ENCODE results near the gene CREB3L1.

CREB3L1 gene

DNA sequence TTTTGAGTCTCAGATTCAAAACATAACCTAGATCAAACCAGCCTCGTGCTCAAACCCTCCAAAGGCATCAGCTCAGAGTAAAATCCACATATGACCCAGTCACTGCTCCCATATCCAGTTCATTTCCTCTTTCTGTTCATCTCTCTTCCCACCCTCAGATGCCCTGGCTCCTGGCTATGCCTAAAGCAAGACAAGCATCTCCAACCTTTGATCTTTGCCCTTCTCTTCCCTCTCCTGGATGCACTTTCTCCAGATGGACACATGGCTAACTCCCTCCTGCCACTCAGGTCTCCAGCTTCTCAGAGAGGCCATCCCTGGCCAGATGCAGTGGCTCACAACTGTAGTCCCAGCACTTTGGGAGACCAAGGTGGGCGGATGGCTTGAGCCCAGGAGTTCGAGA is 14.3 kb upstream of the CREB3L1 start:
- Histone ChIP-seq H3K4me1 (ENCODE audit: insufficient read depth, low read length, poor library complexity, severe bottlenecking) (no peaks in the 10 kb centered on the region), H3K4me2 (ENCODE audit: low read depth, low read length, poor library complexity, severe bottlenecking) (no peak overlapping the region), H3K9me3 (ENCODE audit: insufficient read depth, low read depth, low read length) (no peaks in the 10 kb centered on the region), H3K27me3 (ENCODE audit: insufficient read depth, low read length, poor library complexity, severe bottlenecking) (no peaks in the 10 kb centered on the region), H4K20me1 (ENCODE audit: insufficient read depth, low read length, poor library complexity, severe bottlenecking) (no peaks in the 10 kb centered on the region), H3F3A (ENCODE audit: low read depth) (no peaks in the 10 kb centered on the region), H3K36me3 (ENCODE audit: insufficient read depth, low read length) (no peaks in the 10 kb centered on the region), H3K4me3 (ENCODE audit: low read length, poor library complexity, severe bottlenecking) (no peak overlapping the region), H3K79me2 (ENCODE audit: insufficient read depth, low read length) (no peaks in the 10 kb centered on the region), H3K9ac (ENCODE audit: low read depth, low read length, poor library complexity, severe bottlenecking) (no peak overlapping the region), H3K9me2 (replicated peaks; ENCODE audit: low read depth, low read length) (no peaks in the 10 kb centered on the region), H2AFZ (ENCODE audit: low read length) (no peak overlapping the region)
- TF ChIP-seq CTCF (conservative IDR thresholded peaks at IDR 0.05; ENCODE audit: low read length): no peak
- no peak for TF ChIP-seq EZH2phosphoT487 (IDR thresholded peaks at IDR 0.05; ENCODE audit: borderline replicate concordance)

DNA sequence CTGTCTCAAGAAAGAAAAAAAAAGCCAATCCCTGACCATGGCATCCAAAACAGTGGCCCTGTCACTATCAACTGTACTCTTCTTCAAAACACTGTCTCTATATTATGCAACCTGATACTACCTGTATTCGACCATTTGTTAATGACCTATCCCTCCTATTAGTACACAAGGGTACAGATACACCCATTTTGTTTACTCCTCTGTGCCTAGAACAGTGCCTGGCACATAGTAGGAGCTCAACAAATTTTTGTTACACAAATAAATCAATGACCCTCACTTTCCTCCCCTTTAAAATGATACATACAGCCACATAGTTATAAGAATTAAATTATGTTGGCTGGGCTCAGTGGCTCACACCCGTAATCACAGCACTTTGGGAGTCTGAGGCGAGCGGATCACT is 13.4 kb upstream of the CREB3L1 start:
- Histone ChIP-seq H3F3A (ENCODE audit: low read depth) (no peaks in the 10 kb centered on the region), H3K9ac (ENCODE audit: low read depth, low read length, poor library complexity, severe bottlenecking) (no peak overlapping the region), H3K79me2 (ENCODE audit: insufficient read depth, low read length) (no peaks in the 10 kb centered on the region), H3K4me3 (ENCODE audit: low read length, poor library complexity, severe bottlenecking) (no peak overlapping the region), H2AFZ (ENCODE audit: low read length) (no peak overlapping the region), H3K27me3 (ENCODE audit: insufficient read depth, low read length, poor library complexity, severe bottlenecking) (no peaks in the 10 kb centered on the region), H3K9me2 (replicated peaks; ENCODE audit: low read depth, low read length) (no peaks in the 10 kb centered on the region), H3K9me3 (ENCODE audit: insufficient read depth, low read depth, low read length) (no peaks in the 10 kb centered on the region), H3K4me2 (ENCODE audit: low read depth, low read length, poor library complexity, severe bottlenecking) (no peak overlapping the region), H4K20me1 (ENCODE audit: insufficient read depth, low read length, poor library complexity, severe bottlenecking) (no peaks in the 10 kb centered on the region), H3K36me3 (ENCODE audit: insufficient read depth, low read length) (no peaks in the 10 kb centered on the region), H3K4me1 (ENCODE audit: insufficient read depth, low read length, poor library complexity, severe bottlenecking) (no peaks in the 10 kb centered on the region)
- no peak for TF ChIP-seq EZH2phosphoT487 (IDR thresholded peaks at IDR 0.05; ENCODE audit: borderline replicate concordance)
- no peak for TF ChIP-seq CTCF (conservative IDR thresholded peaks at IDR 0.05; ENCODE audit: low read length)

DNA sequence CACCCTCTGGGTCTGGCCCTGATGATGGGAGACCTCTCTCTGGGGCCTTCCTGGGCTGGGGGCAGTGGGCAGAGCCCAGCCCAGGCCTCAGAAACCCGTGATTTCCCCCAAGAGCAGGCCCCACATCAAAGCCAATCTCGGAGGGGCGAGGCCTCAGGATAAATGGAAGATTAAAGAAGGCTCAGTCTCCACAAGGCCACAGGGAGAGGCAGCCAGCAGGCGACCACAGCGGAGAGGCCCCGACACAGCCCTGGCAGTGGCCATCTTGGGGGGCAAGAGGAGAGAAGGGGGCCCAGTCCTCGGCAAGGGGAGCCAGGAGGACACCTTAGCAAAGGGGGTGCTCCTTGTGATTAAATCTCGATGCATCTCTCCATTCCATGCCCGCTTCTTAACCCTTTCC is 12.5 kb upstream of the CREB3L1 start:
- TF ChIP-seq CTCF (conservative IDR thresholded peaks at IDR 0.05; ENCODE audit: low read length) (no peak), EZH2phosphoT487 (IDR thresholded peaks at IDR 0.05; ENCODE audit: borderline replicate concordance) (no peak)
- H3K4me2 ChIP-seq (ENCODE audit: low read depth, low read length, poor library complexity, severe bottlenecking): no peak overlapping the region
- no peak overlapping the region for H3K4me3 ChIP-seq (ENCODE audit: low read length, poor library complexity, severe bottlenecking)
- no peaks in the 10 kb centered on the region for H3K27me3 ChIP-seq (ENCODE audit: insufficient read depth, low read length, poor library complexity, severe bottlenecking)
- H3K36me3 ChIP-seq (ENCODE audit: insufficient read depth, low read length): no peaks in the 10 kb centered on the region
- H3K9me2 ChIP-seq (replicated peaks; ENCODE audit: low read depth, low read length): no peaks in the 10 kb centered on the region
- H3K79me2 ChIP-seq (ENCODE audit: insufficient read depth, low read length): no peaks in the 10 kb centered on the region
- H3K4me1 ChIP-seq (ENCODE audit: insufficient read depth, low read length, poor library complexity, severe bottlenecking): no peaks in the 10 kb centered on the region
- no peaks in the 10 kb centered on the region for H4K20me1 ChIP-seq (ENCODE audit: insufficient read depth, low read length, poor library complexity, severe bottlenecking)
- no peak overlapping the region for H3K9ac ChIP-seq (ENCODE audit: low read depth, low read length, poor library complexity, severe bottlenecking)
- no peaks in the 10 kb centered on the region for H3F3A ChIP-seq (ENCODE audit: low read depth)
- no peak overlapping the region for H2AFZ ChIP-seq (ENCODE audit: low read length)
- no peaks in the 10 kb centered on the region for H3K9me3 ChIP-seq (ENCODE audit: insufficient read depth, low read depth, low read length)

Measured in Loucy (cell line).